A549 treated with AZD9567 at 1 μM for 4 hours (cell line): Measurements from ENCODE around the gene HAUS1. TPM values are rescaled to one million over a fixed set of nuclear protein-coding genes. Genes with fewer than 3 reads are reported as not detected.

ENCODE experiments used
- total RNA-seq: library from RNA; stranded (reverse); fragments of 200-300 nt; extraction: Qiagen RNA extraction; gene quantifications from 5 replicates; pipeline ENCODE4 v1.2.3, GENCODE V29; 2022; ENCODE audit not compliant: insufficient read depth

The HAUS1 gene
- 26.3 to 37.7 TPM (median 36.4 TPM) in 5 replicates for total RNA-seq

GRCh38 chr18:46104128-46104911 lies at the start of gene HAUS1:
TSS of gene HAUS1 (plus strand) at chr18:46104385. CDS start at chr18:46104412, 27 bp downstream.

GRCh38 chr18:46071653-46072375 lies 32.4 kb upstream of the HAUS1 start, which contains the start of gene PSTPIP2:
TSS of gene PSTPIP2 (minus strand) at chr18:46072260. CDS start at chr18:46072188, 72 bp downstream.

GRCh38 chr18:46097801-46098615 lies 6.2 kb upstream of the HAUS1 start, which contains the start of gene ATP5F1A:
TSS of gene ATP5F1A (minus strand) at chr18:46098296. CDS start at chr18:46098231, 65 bp downstream.

Other genes with a start within 250 kb of the HAUS1 start
- gene EPG5, start 137.1 kb upstream of the HAUS1 start, total RNA-seq = 3.6 to 5.6 TPM (median 4.2 TPM) in 5 replicates
- gene PSTPIP2, start 32.1 kb upstream of the HAUS1 start, total RNA-seq = 0.14 to 0.16 TPM (median 0.15 TPM) in 4 of 5 replicates, not detected in the other
- 303 to 356 TPM (median 319 TPM) in 5 replicates for gene ATP5F1A, start 6.1 kb upstream of the HAUS1 start, total RNA-seq